Activated T-cell treated with anti-CD3 and anti-CD28 coated beads, Interleukin-2, amount 50 U/mL, for 24 hours (primary cell): Measurements from ENCODE around the gene ATCAY.

Source experiments
- DNase-seq: peaks from one replicate; pipeline ENCODE4 v3.0.0-alpha.2; 2020
- H3K27ac Mint-ChIP-seq: 2 replicates; pipeline ENCODE4 v1.8.0; 2020; ENCODE audit warnings: mild to moderate bottlenecking, mixed read lengths
- H3K27me3 Mint-ChIP-seq: 2 replicates; pipeline ENCODE4 v1.8.0; 2020; ENCODE audit warnings: mixed read lengths
- H3K36me3 Mint-ChIP-seq: 2 replicates; pipeline ENCODE4 v1.8.0; 2020; ENCODE audit warnings: low read depth, mixed read lengths
- H3K4me1 Mint-ChIP-seq: 2 replicates; pipeline ENCODE4 v1.8.0; 2020; ENCODE audit warnings: low read depth, mixed read lengths
- H3K4me3 Mint-ChIP-seq: 2 replicates; pipeline ENCODE4 v1.8.0; 2020; ENCODE audit warnings: mild to moderate bottlenecking, moderate library complexity, mixed read lengths
- H3K9me3 Mint-ChIP-seq: 2 replicates; pipeline ENCODE4 v1.8.0; 2020; ENCODE audit warnings: mixed read lengths

Gene ATCAY

DNA sequence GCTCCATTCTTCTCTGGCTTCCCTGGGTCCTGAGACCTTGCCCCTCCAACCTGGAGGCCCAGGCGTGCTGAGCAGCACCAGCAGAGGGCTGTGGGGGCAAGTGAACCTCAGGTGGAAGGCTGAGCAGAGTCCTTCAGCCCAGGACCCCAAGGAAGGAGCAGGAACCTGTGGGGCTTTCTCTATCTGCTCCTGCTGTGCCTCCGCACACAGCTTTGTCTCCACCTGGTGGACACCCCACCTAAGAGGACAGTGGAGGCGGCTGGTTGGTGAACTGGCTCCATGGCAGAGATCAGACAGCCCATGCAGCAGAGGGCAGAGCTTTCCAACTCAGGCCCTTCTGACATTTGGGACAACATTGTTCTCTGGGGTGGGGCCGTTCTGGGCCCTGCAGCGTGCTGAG is 31.4 kb upstream of the ATCAY start:
- peaks cover 6% of the 10 kb centered on the region for H3K36me3 Mint-ChIP-seq
- H3K27ac Mint-ChIP-seq, result no peak overlapping the region
- no peak overlapping the region for H3K4me3 Mint-ChIP-seq
- no peaks in the 10 kb centered on the region for H3K27me3 Mint-ChIP-seq
- peak; percentile 64 for DNase-seq
- no peaks in the 10 kb centered on the region for H3K4me1 Mint-ChIP-seq
- H3K9me3 Mint-ChIP-seq, result peaks cover 11% of the 10 kb centered on the region

GRCh38 chr19:3849787-3850186 is 30.7 kb upstream of the ATCAY start:
- Mint-ChIP-seq H3K9me3 (peaks cover 11% of the 10 kb centered on the region), H3K27ac (no peak overlapping the region), H3K27me3 (no peaks in the 10 kb centered on the region), H3K4me1 (no peaks in the 10 kb centered on the region), H3K4me3 (no peak overlapping the region), H3K36me3 (peaks cover 6% of the 10 kb centered on the region)
- no peak for DNase-seq

DNA sequence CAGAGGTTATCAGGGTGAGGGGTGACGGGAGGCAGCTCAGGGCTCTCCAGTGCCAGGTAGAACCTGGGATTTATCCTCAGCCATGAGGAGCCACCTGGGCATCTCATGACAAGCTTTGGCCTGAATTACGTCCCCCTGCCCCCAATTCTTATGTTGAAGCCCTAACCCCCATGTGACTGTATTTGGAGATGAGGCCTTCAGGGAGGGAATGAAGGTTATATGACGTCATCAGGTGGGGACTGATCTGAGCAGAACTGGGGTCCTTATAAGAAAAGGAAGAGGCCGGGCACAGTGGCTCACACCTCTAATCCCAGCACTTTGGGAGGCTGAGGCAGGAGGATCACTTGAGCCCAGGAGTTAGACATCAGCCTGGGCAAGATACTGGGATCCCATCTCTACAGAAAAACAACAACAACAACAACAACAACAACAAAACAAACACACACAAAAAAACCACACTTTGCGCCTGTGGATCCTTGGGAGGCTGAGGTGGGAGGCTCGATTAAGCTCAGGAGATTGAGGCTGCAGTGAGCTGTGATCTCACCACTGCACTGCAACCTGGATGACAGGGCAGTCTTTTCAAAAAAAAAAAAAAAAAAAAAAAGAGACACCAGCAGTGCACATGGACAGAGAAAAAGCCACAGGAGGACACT is 30.0 kb upstream of the ATCAY start:
- no peak for DNase-seq
- Mint-ChIP-seq H3K27ac (no peak overlapping the region), H3K4me1 (no peaks in the 10 kb centered on the region), H3K9me3 (peaks cover 11% of the 10 kb centered on the region), H3K4me3 (no peak overlapping the region), H3K36me3 (peaks cover 6% of the 10 kb centered on the region), H3K27me3 (no peaks in the 10 kb centered on the region)

GRCh38 chr19:3851254-3852176 is 29.0 kb upstream of the ATCAY start:
- no peak for DNase-seq
- Mint-ChIP-seq H3K4me3 (no peak overlapping the region), H3K27ac (no peak overlapping the region), H3K4me1 (no peaks in the 10 kb centered on the region), H3K27me3 (no peaks in the 10 kb centered on the region), H3K9me3 (peaks cover 11% of the 10 kb centered on the region), H3K36me3 (peaks cover 6% of the 10 kb centered on the region)

DNA sequence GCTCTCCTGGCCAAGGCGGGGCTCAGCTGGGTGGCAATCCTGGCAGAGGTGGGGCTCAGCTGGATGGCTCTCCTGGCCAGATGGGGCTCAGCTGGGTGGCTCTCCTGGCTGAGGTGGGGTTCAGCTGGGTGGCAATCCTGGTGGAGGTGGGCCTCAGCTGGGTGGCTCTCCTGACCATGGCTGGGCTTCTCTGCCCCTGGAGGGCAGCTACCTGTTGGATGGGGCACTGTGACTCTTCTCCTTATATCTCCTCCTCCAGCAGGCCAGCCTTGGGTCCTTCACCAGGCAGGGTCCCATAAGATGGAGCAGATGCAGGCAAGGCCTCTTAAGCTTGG is 28.3 kb upstream of the ATCAY start:
- no peak for DNase-seq
- no peaks in the 10 kb centered on the region for H3K4me1 Mint-ChIP-seq
- H3K36me3 Mint-ChIP-seq, result peaks cover 6% of the 10 kb centered on the region
- no peak overlapping the region for H3K27ac Mint-ChIP-seq
- H3K27me3 Mint-ChIP-seq, result no peaks in the 10 kb centered on the region
- H3K9me3 Mint-ChIP-seq, result peaks cover 11% of the 10 kb centered on the region
- H3K4me3 Mint-ChIP-seq, result no peak overlapping the region

- Mint-ChIP-seq H3K4me1 (no peaks in the 10 kb centered on the region), H3K4me3 (no peak overlapping the region), H3K27me3 (no peaks in the 10 kb centered on the region), H3K36me3 (peaks cover 6% of the 10 kb centered on the region), H3K9me3 (peaks cover 11% of the 10 kb centered on the region), H3K27ac (no peak overlapping the region)
- DNase-seq, result peak; percentile 42
Observed at GRCh38 chr19:3852614-3853254, 27.8 kb upstream of the ATCAY start.

- DNase-seq, result no peak
- Mint-ChIP-seq H3K27me3 (no peaks in the 10 kb centered on the region), H3K4me1 (no peaks in the 10 kb centered on the region), H3K27ac (no peak overlapping the region), H3K4me3 (no peak overlapping the region), H3K9me3 (peaks cover 11% of the 10 kb centered on the region), H3K36me3 (peaks cover 6% of the 10 kb centered on the region)
Observed at GRCh38 chr19:3855320-3855719, 25.2 kb upstream of the ATCAY start.

DNA sequence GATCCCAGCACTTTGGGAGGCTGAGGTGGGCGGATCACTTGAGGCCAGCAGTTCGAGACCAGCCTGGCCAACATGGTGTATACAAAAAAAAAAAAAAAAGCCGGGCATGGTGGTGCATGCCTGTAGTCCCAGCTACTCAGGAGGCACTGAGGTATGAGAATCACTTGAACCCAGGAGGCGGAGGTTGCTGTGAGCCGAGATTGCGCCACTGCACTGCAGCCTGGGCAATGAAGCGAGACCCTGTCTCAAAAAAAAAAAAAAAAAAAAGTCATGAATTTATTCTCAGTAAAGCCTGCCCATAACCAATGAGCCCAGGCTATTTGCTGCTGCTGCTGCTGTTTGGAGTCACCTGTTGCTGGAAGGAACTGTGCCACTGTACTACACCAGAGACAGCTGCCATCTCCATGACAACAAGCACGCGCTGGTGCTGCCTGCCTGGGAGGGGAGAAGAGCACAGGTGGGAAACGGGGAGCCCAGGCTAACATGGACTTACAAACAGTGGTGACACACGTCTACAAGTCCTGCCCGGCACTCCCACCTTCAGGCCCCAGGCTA is 23.0 kb upstream of the ATCAY start:
- DNase-seq, result no peak
- Mint-ChIP-seq H3K27me3 (no peaks in the 10 kb centered on the region), H3K36me3 (no peaks in the 10 kb centered on the region), H3K4me1 (no peaks in the 10 kb centered on the region), H3K27ac (no peak overlapping the region), H3K4me3 (no peak overlapping the region), H3K9me3 (peaks cover under 1% of the 10 kb centered on the region)

DNA sequence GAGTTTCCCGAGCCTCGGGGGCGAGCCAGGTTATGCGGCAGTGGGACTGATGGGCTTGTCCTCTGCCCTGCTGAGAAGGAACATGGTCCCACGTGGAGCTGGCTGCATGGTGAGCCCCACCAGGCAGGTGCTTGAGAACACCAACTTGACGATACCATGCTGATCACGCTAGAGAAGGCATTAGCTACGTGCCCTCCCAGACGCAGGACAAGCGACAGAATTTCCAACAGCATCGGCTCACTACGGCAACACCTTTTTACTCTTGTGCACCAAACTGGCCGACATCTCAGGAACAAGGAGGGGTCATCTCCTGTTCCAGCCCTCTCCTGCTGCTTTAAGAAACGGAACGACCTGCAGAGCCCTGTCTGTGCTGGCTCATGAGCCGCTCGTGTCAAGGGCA is 20.0 kb upstream of the ATCAY start:
- Mint-ChIP-seq H3K27me3 (peaks cover 2% of the 10 kb centered on the region), H3K27ac (no peak overlapping the region), H3K4me1 (no peaks in the 10 kb centered on the region), H3K4me3 (no peak overlapping the region), H3K36me3 (no peaks in the 10 kb centered on the region), H3K9me3 (no peaks in the 10 kb centered on the region)
- no peak for DNase-seq

- no peak for DNase-seq
- no peak overlapping the region for H3K27ac Mint-ChIP-seq
- no peaks in the 10 kb centered on the region for H3K9me3 Mint-ChIP-seq
- no peaks in the 10 kb centered on the region for H3K4me1 Mint-ChIP-seq
- H3K36me3 Mint-ChIP-seq, result no peaks in the 10 kb centered on the region
- peaks cover 21% of the 10 kb centered on the region for H3K27me3 Mint-ChIP-seq
- H3K4me3 Mint-ChIP-seq, result no peak overlapping the region
Observed at GRCh38 chr19:3862826-3863500, 17.5 kb upstream of the ATCAY start.

DNA sequence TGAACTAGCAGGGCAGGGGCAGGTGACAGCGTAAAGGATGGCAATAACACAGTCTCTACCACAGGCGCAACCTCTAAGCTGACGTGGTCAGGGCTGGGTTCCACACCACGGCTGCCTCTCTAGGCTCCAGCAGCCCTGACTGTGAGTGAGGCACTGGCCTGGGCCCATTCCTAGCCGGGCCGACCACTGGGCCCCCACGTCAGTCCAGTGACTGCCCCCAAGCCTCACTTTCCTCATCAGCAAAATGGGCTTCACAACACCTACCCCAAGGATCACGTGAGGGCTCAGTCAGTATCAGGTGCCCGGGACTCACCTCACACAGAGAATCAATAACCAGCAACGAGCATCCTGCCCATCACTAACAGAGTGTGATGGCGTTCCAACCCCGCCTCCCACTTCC is 16.8 kb upstream of the ATCAY start:
- no peaks in the 10 kb centered on the region for H3K9me3 Mint-ChIP-seq
- no peaks in the 10 kb centered on the region for H3K36me3 Mint-ChIP-seq
- no peak overlapping the region for H3K27ac Mint-ChIP-seq
- H3K4me3 Mint-ChIP-seq, result no peak overlapping the region
- DNase-seq, result no peak
- peaks cover 3% of the 10 kb centered on the region for H3K4me1 Mint-ChIP-seq
- H3K27me3 Mint-ChIP-seq, result peaks cover 25% of the 10 kb centered on the region

DNA sequence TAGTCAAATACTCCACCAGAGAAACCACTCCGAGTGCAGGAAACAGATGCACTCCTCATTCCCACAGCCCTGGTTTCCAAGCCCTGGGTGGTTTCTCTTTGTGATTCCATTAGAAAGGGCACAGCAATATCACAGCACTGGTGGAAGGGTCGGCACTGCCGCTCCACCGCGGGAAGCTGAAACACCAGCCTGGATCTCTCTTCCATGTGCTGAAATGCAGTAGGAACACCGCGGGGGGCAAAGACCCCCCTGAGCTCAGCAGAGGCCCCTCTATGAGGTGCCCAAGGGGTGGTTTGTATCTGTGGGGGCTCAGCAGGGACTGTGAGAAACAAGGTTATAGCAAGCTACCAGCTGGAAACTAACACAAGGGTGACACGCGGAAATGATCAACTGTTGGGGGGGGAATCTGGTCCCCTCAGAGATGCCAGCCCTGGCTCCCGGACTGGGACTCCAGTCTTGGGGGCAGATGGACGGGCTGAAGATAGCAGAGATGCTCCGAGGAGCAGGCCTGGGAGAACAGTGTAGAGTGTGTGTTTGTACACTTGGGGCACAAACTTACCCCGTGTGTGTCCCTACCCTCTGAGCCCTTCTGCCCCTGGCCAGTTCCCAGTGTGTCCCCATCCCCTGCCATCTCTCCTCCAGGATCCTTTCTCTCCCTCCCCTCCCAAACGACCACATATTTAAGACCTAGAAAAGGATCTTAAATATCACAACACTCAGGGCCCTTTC is 13.4 kb upstream of the ATCAY start:
- peaks cover 6% of the 10 kb centered on the region for H3K9me3 Mint-ChIP-seq
- peaks cover 10% of the 10 kb centered on the region for H3K4me1 Mint-ChIP-seq
- peaks cover 43% of the 10 kb centered on the region for H3K27me3 Mint-ChIP-seq
- H3K4me3 Mint-ChIP-seq, result no peak overlapping the region
- H3K36me3 Mint-ChIP-seq, result no peaks in the 10 kb centered on the region
- DNase-seq, result no peak
- H3K27ac Mint-ChIP-seq, result no peak overlapping the region

GRCh38 chr19:3867971-3868769 is 12.3 kb upstream of the ATCAY start:
- peaks cover 10% of the 10 kb centered on the region for H3K4me1 Mint-ChIP-seq
- H3K4me3 Mint-ChIP-seq, result no peak overlapping the region
- peaks cover 46% of the 10 kb centered on the region for H3K27me3 Mint-ChIP-seq
- H3K27ac Mint-ChIP-seq, result no peak overlapping the region
- H3K36me3 Mint-ChIP-seq, result no peaks in the 10 kb centered on the region
- H3K9me3 Mint-ChIP-seq, result peaks cover 6% of the 10 kb centered on the region
- DNase-seq, result no peak
